ENCODE measurements around the gene PROZ.

Gene PROZ

DNA sequence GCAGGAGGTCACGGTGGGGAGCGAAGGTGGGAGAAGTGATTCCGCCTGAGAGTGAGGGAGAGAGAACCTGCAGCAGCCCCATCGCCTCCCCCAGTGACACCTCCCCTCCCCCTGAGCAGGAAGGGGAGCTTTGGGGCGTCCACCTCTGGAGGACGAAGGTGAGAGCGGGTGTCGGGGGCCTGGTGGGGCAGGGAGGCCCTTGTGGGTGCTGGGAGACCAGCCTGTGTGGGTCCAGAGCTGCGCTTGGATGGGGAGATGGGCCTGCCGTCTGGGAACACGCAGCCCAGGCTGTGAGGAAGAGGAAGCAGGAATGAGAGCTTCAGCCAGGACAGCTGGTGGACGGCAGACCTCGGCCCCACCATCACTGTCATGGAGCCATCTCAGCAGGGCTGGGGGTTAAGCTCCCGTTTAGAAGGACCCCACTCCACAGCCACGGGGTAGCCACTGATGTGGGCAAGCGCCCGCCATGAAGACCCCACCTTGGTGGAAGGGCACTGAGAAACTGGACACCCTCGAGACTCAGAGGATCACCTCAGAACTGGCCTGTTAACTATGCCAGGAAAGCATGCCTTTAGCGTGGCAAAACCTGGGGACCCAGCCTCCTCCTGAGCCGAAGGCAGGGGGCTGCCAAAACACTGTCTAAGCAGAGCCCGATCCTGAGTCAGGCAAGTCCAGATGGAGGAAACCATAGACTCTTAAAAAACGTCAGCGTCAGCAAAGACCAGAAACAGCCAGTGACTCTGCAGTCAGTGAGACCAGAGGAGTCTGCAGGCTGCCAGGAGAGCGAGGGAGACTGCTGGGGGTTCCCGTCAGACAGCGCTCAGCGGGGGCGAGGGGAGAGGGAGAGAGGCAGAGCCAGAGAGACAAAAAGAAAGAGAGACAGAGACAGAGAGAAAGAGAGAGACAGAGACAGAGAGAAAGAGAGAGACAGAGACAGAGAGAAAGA is 6.4 kb upstream of the PROZ start:
- in situ Hi-C loops (cut with MboI; ENCODE audit: low pct_unique_long_range_greater_than_20kb, low sequenced_read_pairs, unreplicated experiment): no loop called here
- TF ChIP-seq, protein P1, sequence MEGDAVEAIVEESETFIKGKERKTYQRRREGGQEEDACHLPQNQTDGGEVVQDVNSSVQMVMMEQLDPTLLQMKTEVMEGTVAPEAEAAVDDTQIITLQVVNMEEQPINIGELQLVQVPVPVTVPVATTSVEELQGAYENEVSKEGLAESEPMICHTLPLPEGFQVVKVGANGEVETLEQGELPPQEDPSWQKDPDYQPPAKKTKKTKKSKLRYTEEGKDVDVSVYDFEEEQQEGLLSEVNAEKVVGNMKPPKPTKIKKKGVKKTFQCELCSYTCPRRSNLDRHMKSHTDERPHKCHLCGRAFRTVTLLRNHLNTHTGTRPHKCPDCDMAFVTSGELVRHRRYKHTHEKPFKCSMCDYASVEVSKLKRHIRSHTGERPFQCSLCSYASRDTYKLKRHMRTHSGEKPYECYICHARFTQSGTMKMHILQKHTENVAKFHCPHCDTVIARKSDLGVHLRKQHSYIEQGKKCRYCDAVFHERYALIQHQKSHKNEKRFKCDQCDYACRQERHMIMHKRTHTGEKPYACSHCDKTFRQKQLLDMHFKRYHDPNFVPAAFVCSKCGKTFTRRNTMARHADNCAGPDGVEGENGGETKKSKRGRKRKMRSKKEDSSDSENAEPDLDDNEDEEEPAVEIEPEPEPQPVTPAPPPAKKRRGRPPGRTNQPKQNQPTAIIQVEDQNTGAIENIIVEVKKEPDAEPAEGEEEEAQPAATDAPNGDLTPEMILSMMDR (IDR thresholded peaks at IDR 0.05; ENCODE audit: extremely low read depth, insufficient read depth, missing control alignments): no peak
- DNase-seq (ENCODE audit: low spot score): peak; percentile 63

- in situ Hi-C loops (cut with MboI; ENCODE audit: low pct_unique_long_range_greater_than_20kb, low sequenced_read_pairs, unreplicated experiment): no loop called here
- DNase-seq (ENCODE audit: low spot score): no peak
- TF ChIP-seq, protein P1 (IDR thresholded peaks at IDR 0.05; ENCODE audit: extremely low read depth, insufficient read depth, missing control alignments): no peak
Observed at GRCh38 chr13:113152691-113152983, 5.8 kb upstream of the PROZ start.

GRCh38 chr13:113152984-113153809 is 5.3 kb upstream of the PROZ start:
- DNase-seq (ENCODE audit: low spot score): peak; percentile 56
- TF ChIP-seq, protein P1 (IDR thresholded peaks at IDR 0.05; ENCODE audit: extremely low read depth, insufficient read depth, missing control alignments): no peak
- in situ Hi-C loops (cut with MboI; ENCODE audit: low pct_unique_long_range_greater_than_20kb, low sequenced_read_pairs, unreplicated experiment): no loop called here

- in situ Hi-C loops (cut with MboI; ENCODE audit: low pct_unique_long_range_greater_than_20kb, low sequenced_read_pairs, unreplicated experiment): no loop called here
- TF ChIP-seq, protein P1 (IDR thresholded peaks at IDR 0.05; ENCODE audit: extremely low read depth, insufficient read depth, missing control alignments): peak; percentile 6
- peak; percentile 86 for DNase-seq (ENCODE audit: low spot score)
Observed at GRCh38 chr13:113153810-113154748, 4.4 kb upstream of the PROZ start.

DNA sequence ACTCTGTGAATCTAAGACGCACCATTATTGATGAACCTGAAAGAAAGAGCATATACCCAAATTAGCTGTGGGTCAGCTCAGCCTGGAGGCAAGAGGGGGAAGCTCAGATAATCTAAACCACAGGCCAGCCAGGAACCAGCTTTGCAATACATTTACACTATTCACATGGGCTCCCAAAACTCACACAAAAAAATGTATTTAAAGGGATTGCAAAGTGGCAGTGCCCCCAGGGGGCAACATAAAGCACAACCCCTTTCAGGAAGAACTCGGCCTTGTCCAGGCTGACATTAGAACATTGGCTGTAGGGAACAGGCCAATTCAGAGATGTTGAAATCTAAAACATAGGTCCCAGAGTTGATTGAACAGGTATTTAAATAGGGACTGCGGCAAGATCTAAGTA is 3.2 kb upstream of the PROZ start:
- TF ChIP-seq, protein P1 (IDR thresholded peaks at IDR 0.05; ENCODE audit: extremely low read depth, insufficient read depth, missing control alignments): no peak
- no peak for DNase-seq (ENCODE audit: low spot score)
- in situ Hi-C loops (cut with MboI; ENCODE audit: low pct_unique_long_range_greater_than_20kb, low sequenced_read_pairs, unreplicated experiment): no loop called here
